Endothelial cell of umbilical vein (primary cell): ENCODE measurements around the gene EEFSEC. TPM values are rescaled to one million over a fixed set of nuclear protein-coding genes. Genes with fewer than 3 reads are reported as not detected.

ENCODE experiments used
- BruUV-seq: library from RNA; stranded (reverse); fragments of 400-500 nt; replicated peaks from 2 replicates; lab custom pipeline; 2021; lab: Mats Ljungman, UMichigan
- CTCF ChIA-PET: fragments of 300-600, 350-600 bp; sonication (Branson Sonifier 250); formaldehyde crosslinking; loops from one replicate; lab custom pipeline; 2021; ENCODE audit warnings: antibody characterized with exemption, inconsistent platforms; lab: Charles Lee
- POLR2A ChIA-PET: fragments of 300-600, 350-600 bp; sonication (Branson Sonifier 250); formaldehyde crosslinking; loops from one replicate; lab custom pipeline; 2021; ENCODE audit warnings: antibody characterized with exemption, inconsistent platforms; lab: Charles Lee
- DNase-seq: peaks from one replicate; pipeline ENCODE4 v3.0.0-alpha.2; 2011; ENCODE audit warnings: low read depth, low spot score
- FAIRE-seq: peaks from 2 replicates; lab custom pipeline; 2011; peaks lifted over from hg19 to GRCh38; lab: Jason Lieb, UNC
- H2AFZ ChIP-seq: 2 replicates; pipeline ENCODE4 v1.6.0; 2012; ENCODE audit warnings: low read depth, low read length, control low read depth, inconsistent platforms
- H3K27ac ChIP-seq: 2 replicates; pipeline ENCODE4 v1.5.1; 2011; ENCODE audit warnings: low read depth, mild to moderate bottlenecking, control low read depth, low read length, moderate library complexity; ENCODE audit not compliant: insufficient read depth
- H3K27me3 ChIP-seq, 2 experiments: 2 replicates each; pipeline versions ENCODE4 v1.6.0 to v1.6.1; 2011; ENCODE audit warnings: low read length in 2 of 2, mixed read lengths in 1 of 2; ENCODE audit not compliant: control insufficient read depth in 2 of 2, insufficient read depth in 2 of 2
- H3K36me3 ChIP-seq, 2 experiments: 2 replicates in 1 of 2; 3 replicates in 1 of 2; pipeline ENCODE4 v1.5.1; 2011; ENCODE audit warnings: low read length in 2 of 2, mild to moderate bottlenecking in 1 of 2, moderate library complexity in 1 of 2; ENCODE audit not compliant: control insufficient read depth in 2 of 2, insufficient read depth in 2 of 2; ENCODE audit errors: extremely low read depth in 1 of 2
- H3K4me1 ChIP-seq: 3 replicates; pipeline ENCODE4 v1.5.1; 2011; ENCODE audit warnings: mild to moderate bottlenecking, low read length; ENCODE audit not compliant: control insufficient read depth, insufficient read depth; ENCODE audit errors: extremely low read depth
- H3K4me2 ChIP-seq: 2 replicates; pipeline ENCODE4 v1.6.1; 2011; ENCODE audit warnings: low read length, control low read depth, mixed read lengths; ENCODE audit not compliant: insufficient read depth
- H3K4me3 ChIP-seq, 3 experiments: fragments of 200-600 bp in 1 of 3; sonication (generic), shearing (Covaris generic) in 1 of 3; replicated peaks in 1 of 3; 2 replicates each; pipeline ENCODE4 v1.5.1; 2011 to 2016; ENCODE audit warnings: control low read depth in 3 of 3, low read length in 3 of 3, mild to moderate bottlenecking in 2 of 3, inconsistent platforms in 1 of 3, low read depth in 1 of 3, moderate library complexity in 1 of 3; ENCODE audit not compliant: insufficient read depth in 1 of 3
- H3K79me2 ChIP-seq: 2 replicates; pipeline ENCODE4 v1.6.0; 2012; ENCODE audit warnings: low read length, inconsistent platforms; ENCODE audit not compliant: control insufficient read depth, insufficient read depth
- H3K9ac ChIP-seq: replicated peaks from 2 replicates; pipeline ENCODE3; 2011; ENCODE audit warnings: low read length, control low read depth; ENCODE audit not compliant: insufficient read depth; ENCODE audit errors: extremely low read depth
- H3K9me1 ChIP-seq: replicated peaks from 3 replicates; pipeline ENCODE4 v1.6.0; 2011; ENCODE audit warnings: mild to moderate bottlenecking, low read length; ENCODE audit not compliant: control insufficient read depth, insufficient read depth; ENCODE audit errors: extremely low read depth
- H3K9me3 ChIP-seq: replicated peaks from 2 replicates; pipeline ENCODE4 v1.5.1; 2012; ENCODE audit warnings: low read length, inconsistent platforms; ENCODE audit not compliant: control insufficient read depth, insufficient read depth
- H4K20me1 ChIP-seq: replicated peaks from 2 replicates; pipeline ENCODE3; 2011; ENCODE audit warnings: mild to moderate bottlenecking, low read length; ENCODE audit not compliant: control insufficient read depth, insufficient read depth; ENCODE audit errors: extremely low read depth
- CTCF ChIP-seq, 2 donors: IDR thresholded peaks; 1 replicate in 1 of 2; 2 replicates in 1 of 2; pipeline ENCODE4 v1.5.1; 2011; ENCODE audit warnings: low read length in 2 of 2, mild to moderate bottlenecking in 2 of 2, moderate library complexity in 2 of 2, control low read depth in 1 of 2, inconsistent platforms in 1 of 2, low read depth in 1 of 2; ENCODE audit not compliant: insufficient read depth in 1 of 2; ENCODE audit errors: extremely low read depth in 1 of 2
- EZH2 ChIP-seq: IDR thresholded peaks from 2 replicates; pipeline ENCODE4 v1.6.1; 2012; ENCODE audit warnings: borderline replicate concordance, low read depth, mild to moderate bottlenecking, moderate library complexity, low read length, inconsistent platforms; ENCODE audit not compliant: severe bottlenecking
- FOS ChIP-seq: IDR thresholded peaks from 2 replicates; pipeline ENCODE4 v1.6.1; 2011; ENCODE audit warnings: mild to moderate bottlenecking, low read length, moderate library complexity, borderline replicate concordance; ENCODE audit not compliant: insufficient read depth
- GATA2 ChIP-seq: IDR thresholded peaks from 2 replicates; pipeline ENCODE4 v1.7.0; 2011; ENCODE audit warnings: low read depth, mild to moderate bottlenecking, moderate library complexity, mixed read lengths, low read length; ENCODE audit not compliant: insufficient read length, insufficient read depth
- JUN ChIP-seq: IDR thresholded peaks from 2 replicates; pipeline ENCODE4 v1.6.1; 2011; ENCODE audit warnings: borderline replicate concordance, low read depth; ENCODE audit not compliant: insufficient read length, insufficient read depth
- MAX ChIP-seq: IDR thresholded peaks from 2 replicates; pipeline ENCODE4 v1.6.1; 2011; ENCODE audit not compliant: insufficient read depth, insufficient read length
- POLR2AphosphoS5 ChIP-seq: IDR thresholded peaks from 2 replicates; pipeline ENCODE4 v1.6.1; 2012; ENCODE audit warnings: low read depth, mild to moderate bottlenecking, control low read depth, low read length, moderate library complexity; ENCODE audit not compliant: insufficient read depth
- dilution Hi-C: fragments of 300-500 bp; cut with MboI; formaldehyde crosslinking; loops from one replicate; pipeline ENCODE4 v1.15.0; 2019; ENCODE audit warnings: low sequenced_read_pairs; ENCODE audit not compliant: extremely low pct_ligation_motif_present
- intact Hi-C: fragments of 100-400 bp; cut with micrococcal nuclease; formaldehyde crosslinking; loops from one replicate; pipeline ENCODE4 v1.10.0; 2022
- polyA plus RNA-seq, 4 experiments: library from polyadenylated mRNA; depleted of rRNA in 3 of 4; stranded (reverse) in 3 of 4; unstranded in 1 of 4; fragments of >200 nt; gene quantifications; 2 replicates each; pipeline versions ENCODE4 v1.2.1 to v1.2.3, GENCODE V29; 2011 to 2012; ENCODE audit warnings: missing spikeins in 1 of 4
- total RNA-seq: library from RNA; stranded (reverse); gene quantifications from 2 replicates; pipeline ENCODE4 v1.2.3, GENCODE V29; 2021

The EEFSEC gene
- total and polyA plus RNA-seq, 2 donors (not counting 3 experiments of a cell fraction or from before 2014, with no cell fraction given): 13.1 to 14.5 TPM

GRCh38 chr3:128243602-128244504 is 90.6 kb downstream of the EEFSEC start:
- Histone ChIP-seq H3K27ac (no peak overlapping the region), H3K79me2 (no peaks in the 10 kb centered on the region), H3K9ac (no peak overlapping the region), H3K4me2 (no peak overlapping the region), H3K27me3 (no peaks in the 10 kb centered on the region), H4K20me1 (no peaks in the 10 kb centered on the region), H3K9me3 (no peaks in the 10 kb centered on the region), H3K4me3 (no peak overlapping the region), H3K36me3 (no peaks in the 10 kb centered on the region), H2AFZ (no peak overlapping the region), H3K9me1 (no peaks in the 10 kb centered on the region), H3K4me1 (peaks cover 5% of the 10 kb centered on the region)
- POLR2A ChIA-PET: no interaction called here
- DNase-seq: no peak
- dilution Hi-C loops: no loop called here
- FAIRE-seq: no peak
- TF ChIP-seq FOS: no peak
- TF ChIP-seq MAX: no peak
- no peak for TF ChIP-seq POLR2AphosphoS5
- TF ChIP-seq GATA2: no peak
- TF ChIP-seq CTCF (IDR thresholded peaks at IDR 0.05; ENCODE audit: extremely low read depth in 1 of 2, insufficient read depth in 1 of 2, low read depth in 1 of 2, low read length in 2 of 2): no peak
- no peak for TF ChIP-seq EZH2
- TF ChIP-seq JUN: no peak
- intact Hi-C loops: no loop called here
- CTCF ChIA-PET: no interaction called here
- BruUV-seq: no TSS peak
